Activated CD8-positive, alpha-beta memory T cell treated with anti-CD3 and anti-CD28 coated beads, Interleukin-2, amount 50 U/mL, for 1 hour (primary cell): Measurements from ENCODE around the gene PLEKHG2.
A peak's percentile ranks its signal among the peaks of the same experiment; 100 is the strongest.
"Not testable (repeated sequence)": the region's sequence is repeated elsewhere in the genome, so short reads cannot be mapped to it uniquely, and the experiment has no call there.

ENCODE experiments used
- DNase-seq: peaks from one replicate; pipeline ENCODE4 v3.0.0-alpha.2; 2020; ENCODE audit errors: extremely low read depth

PLEKHG2 gene, protein sequence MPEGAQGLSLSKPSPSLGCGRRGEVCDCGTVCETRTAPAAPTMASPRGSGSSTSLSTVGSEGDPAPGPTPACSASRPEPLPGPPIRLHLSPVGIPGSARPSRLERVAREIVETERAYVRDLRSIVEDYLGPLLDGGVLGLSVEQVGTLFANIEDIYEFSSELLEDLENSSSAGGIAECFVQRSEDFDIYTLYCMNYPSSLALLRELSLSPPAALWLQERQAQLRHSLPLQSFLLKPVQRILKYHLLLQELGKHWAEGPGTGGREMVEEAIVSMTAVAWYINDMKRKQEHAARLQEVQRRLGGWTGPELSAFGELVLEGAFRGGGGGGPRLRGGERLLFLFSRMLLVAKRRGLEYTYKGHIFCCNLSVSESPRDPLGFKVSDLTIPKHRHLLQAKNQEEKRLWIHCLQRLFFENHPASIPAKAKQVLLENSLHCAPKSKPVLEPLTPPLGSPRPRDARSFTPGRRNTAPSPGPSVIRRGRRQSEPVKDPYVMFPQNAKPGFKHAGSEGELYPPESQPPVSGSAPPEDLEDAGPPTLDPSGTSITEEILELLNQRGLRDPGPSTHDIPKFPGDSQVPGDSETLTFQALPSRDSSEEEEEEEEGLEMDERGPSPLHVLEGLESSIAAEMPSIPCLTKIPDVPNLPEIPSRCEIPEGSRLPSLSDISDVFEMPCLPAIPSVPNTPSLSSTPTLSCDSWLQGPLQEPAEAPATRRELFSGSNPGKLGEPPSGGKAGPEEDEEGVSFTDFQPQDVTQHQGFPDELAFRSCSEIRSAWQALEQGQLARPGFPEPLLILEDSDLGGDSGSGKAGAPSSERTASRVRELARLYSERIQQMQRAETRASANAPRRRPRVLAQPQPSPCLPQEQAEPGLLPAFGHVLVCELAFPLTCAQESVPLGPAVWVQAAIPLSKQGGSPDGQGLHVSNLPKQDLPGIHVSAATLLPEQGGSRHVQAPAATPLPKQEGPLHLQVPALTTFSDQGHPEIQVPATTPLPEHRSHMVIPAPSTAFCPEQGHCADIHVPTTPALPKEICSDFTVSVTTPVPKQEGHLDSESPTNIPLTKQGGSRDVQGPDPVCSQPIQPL (N-terminal part only)

DNA sequence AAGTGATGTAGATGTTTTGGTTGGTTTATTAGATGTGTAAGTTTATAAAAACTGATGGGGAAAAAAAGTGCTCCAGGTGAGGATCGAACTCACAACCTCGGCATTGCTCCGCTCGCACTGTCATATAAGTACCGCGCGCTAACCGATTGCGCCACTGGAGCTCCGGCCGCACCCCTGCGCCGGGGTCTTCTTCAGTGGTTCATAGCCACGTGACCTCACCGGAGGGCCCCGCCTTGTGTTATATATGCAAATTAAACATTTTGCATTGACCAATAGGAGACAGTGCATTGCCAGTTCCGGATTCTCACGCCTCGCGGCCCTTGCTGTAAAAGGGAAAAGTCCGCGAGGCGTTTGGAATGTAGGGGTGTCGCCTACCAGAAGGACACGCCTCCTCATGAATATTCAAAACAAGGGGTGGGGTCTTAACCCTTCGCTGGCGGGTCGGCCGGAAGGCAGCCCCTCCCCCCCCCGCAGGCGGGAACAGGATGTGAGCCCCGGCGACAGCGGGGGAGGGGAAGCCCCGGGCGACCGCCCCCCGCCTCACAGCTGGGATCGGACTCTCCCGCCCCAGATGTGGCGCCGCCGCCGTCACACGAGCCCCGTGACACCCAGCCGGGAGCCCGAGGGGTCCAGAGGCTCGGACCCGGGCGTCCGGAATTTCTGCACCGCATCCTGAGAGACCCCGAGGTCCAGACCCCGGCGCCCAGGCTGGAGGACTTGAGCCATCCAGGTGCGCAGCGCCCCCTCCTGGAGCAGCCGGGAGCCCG lies at the start of gene PLEKHG2:
TSS of gene PLEKHG2 (plus strand) at position 570 of the 767 bp plus-strand sequence. CDS start 1,418 bp downstream, outside the sequence.
- DNase-seq, result peak; percentile 97

DNA sequence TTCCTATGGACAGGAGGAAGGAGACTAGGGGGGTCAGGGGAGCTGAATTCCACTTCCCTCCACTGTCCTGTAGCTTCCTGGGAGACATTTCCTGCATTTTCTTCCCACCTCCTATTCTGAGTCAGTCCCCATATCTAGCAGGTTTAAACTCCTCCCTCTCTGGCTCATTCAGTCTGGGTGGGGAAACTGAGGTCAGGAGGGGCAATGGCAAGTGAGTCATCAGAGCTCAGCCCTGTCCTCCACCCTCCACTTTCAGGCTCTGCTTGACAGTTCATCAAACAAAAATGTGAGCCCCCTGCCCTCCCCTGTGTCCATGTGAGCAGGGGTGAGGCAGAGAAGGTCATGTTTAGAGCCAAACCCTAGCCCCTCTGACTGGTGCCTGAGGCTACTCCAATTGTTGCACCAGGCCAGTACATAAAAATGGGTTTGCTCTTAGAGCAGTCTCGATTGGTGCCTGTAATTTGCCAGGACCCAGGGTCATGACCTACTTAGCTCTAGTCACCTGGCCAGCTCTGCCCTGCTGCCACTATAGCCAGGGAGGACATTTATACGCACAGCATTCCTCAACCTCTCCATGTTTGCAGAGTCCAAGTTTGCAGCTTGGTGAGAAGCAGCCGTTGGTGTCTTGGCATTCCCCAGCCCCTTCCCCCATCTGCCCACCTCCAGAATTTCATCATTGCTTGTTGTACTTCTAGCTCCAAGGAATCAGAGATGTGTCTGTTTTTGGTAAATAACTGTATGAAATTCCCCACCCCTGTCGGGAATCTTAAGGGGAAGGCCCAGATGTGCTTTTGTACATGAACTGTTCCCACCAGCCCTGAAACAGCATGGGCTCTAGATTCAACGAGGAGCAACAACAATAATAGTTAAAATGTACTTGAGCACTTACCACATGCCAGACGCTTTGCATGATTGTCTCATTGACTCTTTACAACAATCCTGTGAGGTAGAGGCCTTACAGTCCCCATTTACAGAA lies 49.5 kb upstream of the PLEKHG2 start:
- no peak for DNase-seq

DNA sequence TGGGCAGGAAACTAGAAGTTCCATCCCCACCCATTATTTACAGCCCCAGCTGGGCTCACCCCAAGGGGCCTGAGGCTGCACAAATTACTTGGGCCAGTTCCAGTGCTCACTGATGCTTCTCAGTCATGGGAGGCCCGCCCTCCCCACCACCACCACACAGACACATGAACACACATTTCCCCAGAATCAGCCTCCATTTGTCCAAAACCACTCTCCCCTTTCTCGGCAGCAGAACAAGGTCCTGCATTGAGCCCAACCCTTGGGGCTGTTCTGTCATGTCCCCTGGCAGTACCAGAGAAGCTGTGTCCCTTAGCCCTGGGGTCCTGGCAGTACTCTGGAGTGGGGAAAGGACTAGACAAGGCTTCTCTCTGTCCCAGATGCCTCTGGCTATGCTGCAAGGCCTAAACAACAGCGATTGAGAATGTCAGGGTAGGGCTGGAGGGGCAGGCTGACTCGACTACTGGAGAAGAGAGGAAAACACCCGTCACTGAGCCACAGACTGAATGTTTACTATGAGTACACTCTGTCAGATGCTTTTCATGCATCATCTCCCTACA lies 48.5 kb upstream of the PLEKHG2 start:
- no peak for DNase-seq

DNA sequence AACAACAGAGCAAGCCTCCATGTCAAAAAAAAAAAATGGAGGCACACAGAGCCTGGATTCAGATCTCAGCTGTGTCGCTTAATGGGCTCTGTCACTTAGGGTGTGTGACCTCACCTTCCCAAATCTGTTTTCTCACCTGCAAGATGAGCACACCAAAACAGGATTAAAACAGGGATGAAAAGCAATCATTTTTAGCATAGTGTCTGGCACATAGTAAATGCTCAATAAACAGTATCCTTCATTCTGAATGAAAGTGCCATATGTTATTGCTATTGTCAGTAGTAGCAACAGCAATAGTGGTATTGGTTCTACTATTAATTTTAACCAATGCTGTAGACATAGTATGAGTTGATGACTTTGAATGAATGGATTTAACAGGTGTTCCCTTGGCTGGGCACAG lies 46.9 kb upstream of the PLEKHG2 start:
- no peak for DNase-seq

DNA sequence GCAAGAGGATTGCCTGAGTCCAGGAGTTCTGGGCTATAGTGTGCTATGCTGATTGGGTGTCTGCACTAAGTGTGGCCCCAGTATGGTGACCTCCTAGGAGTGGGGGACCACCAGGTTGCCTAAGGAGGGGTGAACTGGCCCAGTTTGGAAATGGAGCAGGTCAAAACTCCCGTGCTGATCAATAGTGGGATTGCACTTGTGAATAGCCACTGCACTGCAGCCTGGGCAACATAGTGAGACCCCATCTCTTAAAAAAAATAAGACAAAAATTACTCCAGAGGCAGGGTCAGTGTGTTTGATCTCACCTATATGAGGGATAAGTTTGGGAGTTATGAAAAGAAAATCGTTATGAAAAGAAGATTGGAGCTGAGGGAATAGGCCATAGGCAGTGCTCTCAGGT lies 43.3 kb upstream of the PLEKHG2 start:
- DNase-seq, result no peak

DNA sequence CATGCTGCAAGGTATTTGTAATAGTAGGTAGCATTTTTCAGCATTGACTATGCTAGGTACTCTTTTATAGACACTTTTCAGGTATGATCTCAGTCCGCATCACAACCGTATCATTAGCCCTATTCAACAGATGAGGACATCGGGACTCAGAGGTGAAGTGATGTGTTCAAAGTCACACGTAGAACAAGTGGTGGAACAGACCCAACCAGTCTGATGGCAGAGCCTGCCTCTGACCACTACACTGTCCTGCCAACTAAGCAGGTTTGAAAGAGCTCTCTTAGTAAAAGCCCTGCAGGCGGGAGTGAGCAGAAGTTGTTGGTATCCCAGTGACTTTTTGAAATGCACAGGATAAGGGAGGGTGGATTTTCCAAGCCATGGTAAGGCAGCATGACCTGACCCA lies 41.7 kb upstream of the PLEKHG2 start:
- DNase-seq, result no peak

DNA sequence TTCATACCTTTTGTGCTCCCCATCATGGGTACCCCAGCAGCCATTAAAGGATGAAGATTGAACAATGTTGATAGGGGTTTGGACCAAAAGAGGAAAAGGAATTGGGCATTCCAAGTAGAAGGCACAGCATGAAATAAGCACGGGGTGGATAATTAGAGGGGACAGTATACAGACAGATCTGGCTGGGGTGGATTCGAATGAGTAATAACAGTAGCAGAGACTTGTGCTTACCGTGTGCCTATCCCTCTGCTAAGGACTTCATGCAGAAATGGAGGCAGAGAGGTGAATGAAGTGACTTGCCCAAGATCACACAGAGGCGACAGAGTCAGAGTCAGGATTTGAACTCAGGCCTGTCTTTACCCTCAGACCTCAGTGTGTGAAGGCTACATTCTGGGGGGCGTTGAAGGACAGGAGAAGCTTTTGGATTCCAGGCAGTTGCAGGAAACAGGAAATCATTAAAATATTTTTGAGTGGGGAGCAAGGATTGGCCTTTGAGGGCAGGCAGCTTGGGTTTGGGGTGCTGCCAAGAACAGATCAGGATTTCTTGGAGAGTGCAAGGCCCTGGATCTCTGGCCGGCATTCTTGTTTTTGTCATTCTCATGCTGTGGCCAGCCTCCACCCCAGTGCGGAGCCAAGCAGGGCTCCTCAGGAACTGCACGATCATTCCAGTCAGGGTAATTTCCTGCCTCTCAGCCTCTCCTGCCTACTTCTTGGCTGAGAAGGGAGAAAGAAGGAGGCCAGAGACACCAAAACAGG lies 40.2 kb upstream of the PLEKHG2 start:
- no peak for DNase-seq

DNA sequence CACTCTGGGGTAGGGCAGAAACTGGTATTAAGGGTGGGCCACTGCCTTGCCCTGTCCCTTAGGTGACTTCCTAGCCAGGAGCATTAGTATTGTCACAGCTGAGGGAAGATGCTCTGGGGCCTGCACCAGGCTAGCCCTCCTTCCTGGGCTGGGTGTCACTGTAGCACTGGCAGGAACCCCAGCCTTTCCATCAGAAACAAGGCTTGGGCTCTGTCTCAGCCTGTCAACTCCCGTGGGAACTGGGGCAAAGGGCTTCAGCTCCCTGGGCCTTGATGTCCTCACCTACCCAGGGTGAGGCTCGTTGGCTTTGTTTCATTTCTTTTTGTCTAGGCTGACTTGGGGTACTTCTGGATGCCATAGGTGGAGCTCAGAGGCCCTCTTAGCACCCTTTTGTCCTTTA lies 39.5 kb upstream of the PLEKHG2 start:
- DNase-seq, result no peak

DNA sequence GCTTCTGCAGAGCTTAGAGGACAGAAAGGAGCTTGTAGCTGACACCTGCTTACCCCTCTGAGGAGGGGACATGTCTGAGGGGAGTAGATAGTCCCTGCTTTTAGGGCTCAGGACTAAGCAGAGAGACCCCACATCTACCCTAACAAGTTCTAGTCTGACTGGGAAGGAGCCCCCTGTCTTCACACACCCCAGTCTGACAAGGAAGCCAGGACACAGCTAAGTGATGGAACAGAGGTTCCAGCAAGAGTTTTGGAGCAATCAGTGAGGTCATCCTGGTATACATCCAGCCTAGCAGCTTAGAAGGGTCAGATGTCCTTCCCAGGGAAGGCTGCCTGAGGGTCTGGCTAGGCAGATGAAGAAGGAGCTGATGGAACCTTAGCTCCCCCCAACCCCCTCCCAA lies 36.5 kb upstream of the PLEKHG2 start:
- no peak for DNase-seq

DNA sequence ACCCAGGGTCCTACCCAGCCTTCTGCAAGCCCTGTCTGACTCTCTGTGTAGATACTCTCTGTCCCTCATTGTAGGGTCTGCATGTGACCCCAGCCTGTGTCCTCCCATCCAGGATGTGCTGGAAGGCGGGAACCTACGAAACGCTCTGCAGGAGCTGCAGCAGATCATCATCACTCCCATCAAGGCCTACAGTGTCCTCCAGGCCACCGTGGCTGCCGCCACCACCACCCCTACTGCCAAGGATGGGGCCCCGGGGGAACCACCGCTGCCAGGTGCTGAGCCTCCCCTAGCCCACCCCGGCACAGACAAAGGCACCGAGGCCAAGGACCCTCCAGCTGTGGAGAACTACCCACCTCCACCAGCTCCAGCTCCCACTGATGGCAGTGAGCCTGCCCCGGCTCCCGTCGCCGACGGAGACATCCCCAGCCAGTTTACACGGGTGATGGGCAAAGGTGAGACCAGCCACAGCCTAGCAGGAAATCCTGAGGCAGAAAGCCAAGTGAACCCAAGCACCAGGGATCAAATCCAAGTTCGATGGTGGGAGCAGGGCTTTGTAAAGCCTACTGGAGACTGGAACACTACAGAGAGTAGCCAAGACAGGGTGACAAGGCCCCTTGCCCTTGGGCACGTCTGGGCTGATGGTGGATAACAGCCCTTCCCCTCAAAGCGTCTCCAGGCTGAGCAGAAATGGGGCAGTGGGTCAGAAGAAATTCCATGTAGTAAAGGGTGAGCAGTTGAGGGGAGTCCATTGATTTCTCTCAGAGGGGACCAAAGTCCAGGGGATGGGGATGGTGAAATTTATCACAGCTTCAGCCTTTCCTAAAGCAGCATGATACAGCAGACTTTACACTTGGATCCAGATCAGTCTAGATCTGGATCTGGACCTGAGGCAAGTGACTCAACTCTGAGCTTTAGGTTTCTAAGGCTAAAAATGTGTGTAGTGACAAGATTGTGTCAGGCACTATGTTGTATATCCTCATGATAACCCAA lies 34.8 kb upstream of the PLEKHG2 start:
- DNase-seq, result no peak

DNA sequence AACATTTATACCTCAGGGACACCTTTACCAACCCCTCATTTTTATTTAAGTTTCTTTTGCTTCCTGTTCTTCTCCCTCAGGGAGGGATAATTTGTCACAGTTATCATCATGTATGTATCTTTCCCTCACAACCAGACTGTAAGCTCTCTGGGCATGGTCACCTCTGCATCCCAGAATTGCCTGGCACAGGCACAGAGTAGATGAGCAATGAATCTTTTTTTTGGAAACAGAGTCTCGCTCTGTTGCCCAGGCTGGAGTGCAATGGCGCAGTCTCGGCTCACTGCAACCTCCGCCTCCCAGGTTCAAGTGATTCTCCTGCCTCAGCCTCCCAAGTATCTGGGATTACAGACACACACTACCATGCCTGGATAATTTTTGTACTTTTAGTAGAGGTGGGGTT lies 33.1 kb upstream of the PLEKHG2 start:
- DNase-seq, result not testable (repeated sequence)

DNA sequence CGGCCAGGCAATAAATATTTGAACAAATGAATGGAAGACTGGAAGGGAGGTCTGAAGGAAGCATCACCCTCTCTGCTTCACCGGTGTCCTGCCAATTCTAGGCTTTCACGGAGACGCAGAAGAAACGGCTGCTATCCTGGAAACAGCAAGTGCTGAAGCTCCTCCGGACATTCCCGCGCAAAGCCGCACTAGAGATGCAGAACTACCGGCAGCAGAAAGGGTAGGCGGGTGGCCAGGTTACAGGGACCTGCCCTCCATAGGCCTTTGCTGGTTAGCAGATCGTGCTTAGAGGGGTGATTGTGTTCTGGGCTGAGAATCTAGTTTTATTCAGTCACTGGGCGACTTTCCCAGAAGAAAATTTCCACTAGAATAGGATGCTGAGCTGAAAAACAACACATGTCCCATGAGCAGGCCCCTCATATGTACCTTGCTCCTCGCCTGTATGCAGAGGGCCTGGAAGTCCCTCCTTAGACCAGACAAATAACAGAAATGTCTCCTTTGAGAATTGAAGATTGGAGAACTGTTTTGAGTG lies 32.5 kb upstream of the PLEKHG2 start:
- DNase-seq, result no peak

DNA sequence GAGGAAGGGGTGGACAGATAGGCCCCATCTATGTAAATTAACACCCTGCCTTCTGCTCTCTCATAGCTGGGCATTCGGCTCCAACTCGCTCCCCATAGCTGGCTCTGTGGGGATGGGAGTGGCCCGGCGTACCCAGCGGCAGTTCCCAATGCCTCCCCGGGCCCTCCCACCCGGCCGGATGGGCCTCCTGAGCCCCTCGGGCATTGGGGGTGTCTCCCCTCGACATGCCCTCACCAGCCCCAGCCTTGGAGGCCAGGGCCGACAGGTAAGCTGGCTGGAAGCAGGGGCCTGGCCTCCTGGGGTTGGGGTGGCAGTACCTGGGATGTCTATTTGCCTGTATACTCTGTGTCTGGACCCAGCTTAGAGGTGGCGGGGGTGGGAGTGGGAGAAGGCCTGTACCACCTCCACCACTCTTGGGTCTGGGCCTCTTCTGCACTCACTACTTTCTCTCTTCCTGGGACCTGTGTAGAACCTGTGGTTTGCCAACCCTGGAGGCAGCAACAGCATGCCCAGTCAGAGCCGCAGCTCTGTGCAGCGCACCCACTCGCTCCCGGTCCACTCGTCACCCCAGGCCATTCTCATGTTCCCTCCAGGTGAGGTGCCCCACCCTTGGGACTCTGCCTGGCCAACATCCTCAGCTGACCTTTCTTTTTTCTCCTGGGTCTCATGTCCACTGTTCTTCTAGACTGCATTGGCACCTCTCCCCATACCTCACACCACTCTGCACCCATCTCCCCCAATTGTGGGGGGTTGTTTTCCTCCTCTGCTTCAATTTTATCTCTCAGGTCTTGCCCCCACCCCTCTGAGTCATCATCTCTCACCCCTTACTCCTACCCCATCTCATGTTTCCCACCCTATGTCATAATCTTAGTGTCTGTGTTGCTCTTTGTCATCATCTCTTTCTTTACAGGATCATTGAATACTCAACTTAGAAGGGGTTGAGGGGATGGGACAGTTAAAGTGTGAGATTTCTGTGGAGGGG lies 31.7 kb upstream of the PLEKHG2 start:
- no peak for DNase-seq

DNA sequence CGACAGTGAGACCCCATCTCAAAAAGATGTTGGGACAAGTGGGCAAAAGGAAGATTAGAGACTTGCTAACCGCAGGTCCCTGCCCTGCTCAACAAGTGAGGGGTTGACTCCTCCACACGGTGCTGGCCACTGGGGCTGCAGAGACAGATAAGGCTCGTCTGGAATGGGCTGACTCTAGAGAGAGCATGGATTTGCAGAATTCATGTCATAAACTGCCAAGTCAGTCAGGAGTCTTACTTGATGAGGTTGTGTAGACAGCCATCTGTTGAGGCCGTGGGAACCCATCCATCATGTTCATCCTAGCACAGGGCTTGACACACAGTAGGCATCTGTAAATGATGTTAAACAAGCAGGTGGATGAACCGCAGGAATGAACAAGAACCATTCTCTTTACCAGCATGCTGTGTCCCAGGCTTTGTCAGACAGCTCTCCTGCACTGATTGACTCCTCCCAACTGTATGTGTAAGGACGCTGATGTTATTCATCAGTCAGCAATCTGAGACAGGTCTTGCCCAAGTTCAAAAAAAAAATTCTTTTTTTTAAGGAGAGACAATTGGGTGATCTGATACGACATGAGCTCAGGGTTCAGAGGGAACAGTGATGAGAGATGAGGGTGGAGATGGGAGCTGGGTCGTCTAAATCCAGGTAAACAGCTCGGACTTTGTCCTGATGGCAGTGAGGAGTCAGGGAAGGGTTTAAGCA lies 30.4 kb upstream of the PLEKHG2 start:
- DNase-seq, result no peak

DNA sequence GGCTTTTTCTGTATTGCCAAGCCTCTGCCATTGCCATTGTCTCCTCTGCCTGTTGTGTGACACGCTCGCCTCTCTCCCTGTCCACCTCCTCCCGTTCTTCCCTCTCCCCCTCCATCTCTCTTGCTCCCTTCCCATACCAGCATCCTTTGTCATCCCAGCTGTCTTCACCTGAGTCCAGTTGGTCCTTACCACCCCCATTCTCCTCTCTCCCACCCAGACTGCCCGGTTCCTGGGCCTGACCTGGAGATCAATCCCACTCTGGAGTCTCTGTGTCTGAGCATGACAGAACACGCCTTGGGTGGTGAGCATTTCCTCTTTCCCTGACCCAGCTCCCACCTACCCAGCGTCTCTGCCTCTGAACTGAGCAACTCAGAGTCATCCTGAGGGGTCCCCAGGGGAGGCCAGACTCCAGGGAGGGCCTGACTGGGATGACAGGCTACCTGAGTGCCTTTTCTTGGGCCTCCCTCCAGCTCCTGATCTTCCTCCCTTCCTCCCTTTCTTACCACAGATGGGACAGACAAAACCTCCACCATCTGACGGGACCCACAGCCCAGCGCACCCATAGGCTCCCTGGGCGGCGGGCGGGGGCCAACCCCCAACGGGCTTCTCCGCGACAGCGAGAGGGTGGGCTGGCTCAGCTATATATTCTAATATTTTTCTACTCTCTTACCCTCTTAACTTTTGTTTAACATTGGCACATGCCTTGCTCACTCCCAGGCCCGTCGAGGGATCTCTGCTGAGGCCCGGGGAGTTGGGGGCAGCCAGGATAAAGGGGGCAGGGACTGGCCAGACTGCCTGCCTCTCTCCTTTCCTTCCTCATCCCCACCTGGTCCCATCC lies 29.3 kb upstream of the PLEKHG2 start:
- no peak for DNase-seq
